Measurements from ENCODE around the gene SWI5.

GRCh38 chr9:128316421-128316820 is 40.3 kb downstream of the SWI5 start:
- TF ChIP-seq POLR2A (IDR thresholded peaks at IDR 0.05) (no peak), CTCF (IDR thresholded peaks at IDR 0.05) (no peak), POLR2AphosphoS5 (IDR thresholded peaks at IDR 0.05) (no peak), EP300 (IDR thresholded peaks at IDR 0.05) (no peak)
